GM21423 (cell line): ENCODE results near the gene ITGB1.
A peak's percentile ranks its signal among the peaks of the same experiment; 100 is the strongest.

ENCODE experiments used
- ATAC-seq: cut with Tn5 transposase; IDR thresholded peaks from one replicate; pipeline ENCODE4 v1.9.1; 2021; ENCODE audit warnings: mild to moderate bottlenecking, moderate library complexity; ENCODE audit not compliant: unreplicated experiment

ITGB1 gene

GRCh38 chr10:32956365-32957197 lies 1.4 kb downstream of the ITGB1 start:
- no peak for ATAC-seq

- no peak for ATAC-seq
Measured at GRCh38 chr10:32955790-32956189, 2.2 kb downstream of the ITGB1 start.

GRCh38 chr10:32955299-32955772 lies 2.7 kb downstream of the ITGB1 start:
- no peak for ATAC-seq

GRCh38 chr10:32954545-32955298 lies 3.3 kb downstream of the ITGB1 start:
- no peak for ATAC-seq

GRCh38 chr10:32954080-32954479 lies 4.0 kb downstream of the ITGB1 start:
- no peak for ATAC-seq

GRCh38 chr10:32953277-32953927 lies 4.6 kb downstream of the ITGB1 start:
- ATAC-seq, result no peak

- ATAC-seq, result no peak
Measured at GRCh38 chr10:32952541-32953276, 5.3 kb downstream of the ITGB1 start.

- ATAC-seq, result no peak
Measured at GRCh38 chr10:32952094-32952493, 5.9 kb downstream of the ITGB1 start.

GRCh38 chr10:32951111-32951510 lies 6.9 kb downstream of the ITGB1 start:
- ATAC-seq, result no peak

- ATAC-seq, result no peak
Measured at GRCh38 chr10:32950591-32951108, 7.4 kb downstream of the ITGB1 start.

- ATAC-seq, result no peak
Measured at GRCh38 chr10:32949221-32949678, 8.8 kb downstream of the ITGB1 start.

- ATAC-seq, result no peak
Measured at GRCh38 chr10:32948451-32948850, 9.6 kb downstream of the ITGB1 start.

GRCh38 chr10:32947586-32947985 lies 10.4 kb downstream of the ITGB1 start:
- no peak for ATAC-seq

GRCh38 chr10:32946108-32946507 lies 11.9 kb downstream of the ITGB1 start:
- ATAC-seq, result no peak

GRCh38 chr10:32943854-32944661 lies 14.0 kb downstream of the ITGB1 start:
- no peak for ATAC-seq

- ATAC-seq, result peak; percentile 65
Measured at GRCh38 chr10:32943395-32943794, 14.6 kb downstream of the ITGB1 start.

GRCh38 chr10:32942081-32942480 lies 15.9 kb downstream of the ITGB1 start:
- ATAC-seq, result no peak

- no peak for ATAC-seq
Measured at GRCh38 chr10:32941357-32941756, 16.7 kb downstream of the ITGB1 start.
